Measurements from ENCODE around the gene EPHB1.

Gene EPHB1

GRCh38 chr3:135148398-135149020, 353.4 kb downstream of the EPHB1 start:
- DNase-seq (ENCODE audit: low read depth, low spot score), result no peak

GRCh38 chr3:135149707-135150681, 354.9 kb downstream of the EPHB1 start:
- in situ Hi-C loops (cut with HindIII; ENCODE audit: low sequenced_read_pairs), result no loop called here
- TF ChIP-seq CTCF (IDR thresholded peaks at IDR 0.05; ENCODE audit: low read depth, low read length), result no peak
- DNase-seq (ENCODE audit: low read depth, low spot score), result no peak
- no peak overlapping the region for H3K4me3 ChIP-seq (ENCODE audit: low read depth, low read length)

More at GRCh38 chr3:135148398-135149020, 353.4 kb downstream of the EPHB1 start:
- no peak for TF ChIP-seq CTCF (IDR thresholded peaks at IDR 0.05; ENCODE audit: low read depth, low read length)
- no peak overlapping the region for H3K4me3 ChIP-seq (ENCODE audit: low read depth, low read length)
- in situ Hi-C loops (cut with HindIII; ENCODE audit: low sequenced_read_pairs), result no loop called here

GRCh38 chr3:135154186-135154585, 359.1 kb downstream of the EPHB1 start:
- no peak for TF ChIP-seq CTCF (IDR thresholded peaks at IDR 0.05; ENCODE audit: low read depth, low read length)
- H3K4me3 ChIP-seq (ENCODE audit: low read depth, low read length), result no peak overlapping the region
- in situ Hi-C loops (cut with HindIII; ENCODE audit: low sequenced_read_pairs), result no loop called here
- no peak for DNase-seq (ENCODE audit: low read depth, low spot score)

GRCh38 chr3:135155228-135155627, 360.2 kb downstream of the EPHB1 start:
- no peak overlapping the region for H3K4me3 ChIP-seq (ENCODE audit: low read depth, low read length)
- no peak for DNase-seq (ENCODE audit: low read depth, low spot score)
- TF ChIP-seq CTCF (IDR thresholded peaks at IDR 0.05; ENCODE audit: low read depth, low read length), result no peak
- in situ Hi-C loops (cut with HindIII; ENCODE audit: low sequenced_read_pairs), result no loop called here

- no peak for DNase-seq (ENCODE audit: low read depth, low spot score)
- H3K4me3 ChIP-seq (ENCODE audit: low read depth, low read length), result no peak overlapping the region
- TF ChIP-seq CTCF (IDR thresholded peaks at IDR 0.05; ENCODE audit: low read depth, low read length), result no peak
- in situ Hi-C loops (cut with HindIII; ENCODE audit: low sequenced_read_pairs), result no loop called here
Measured at GRCh38 chr3:135155791-135156190, 360.7 kb downstream of the EPHB1 start.

GRCh38 chr3:135157045-135157740, 362.1 kb downstream of the EPHB1 start:
- H3K4me3 ChIP-seq (ENCODE audit: low read depth, low read length), result no peak overlapping the region
- in situ Hi-C loops (cut with HindIII; ENCODE audit: low sequenced_read_pairs), result no loop called here
- DNase-seq (ENCODE audit: low read depth, low spot score), result no peak
- TF ChIP-seq CTCF (IDR thresholded peaks at IDR 0.05; ENCODE audit: low read depth, low read length), result no peak

Measured in astrocyte of the spinal cord (primary cell).